ENCODE data around the gene CLIC3.

Gene CLIC3

GRCh38 chr9:137018761-137019559 lies 22.6 kb upstream of the CLIC3 start:
- DNase-seq, result no peak

GRCh38 chr9:137017791-137018497 lies 21.6 kb upstream of the CLIC3 start:
- no peak for DNase-seq

- no peak for DNase-seq
These were observed 20.7 kb upstream of the CLIC3 start for GRCh38 chr9:137017071-137017470.

GRCh38 chr9:137016436-137016835 lies 20.1 kb upstream of the CLIC3 start:
- DNase-seq, result no peak

GRCh38 chr9:137015976-137016375 lies 19.6 kb upstream of the CLIC3 start:
- no peak for DNase-seq

GRCh38 chr9:137015540-137015930 lies 19.2 kb upstream of the CLIC3 start:
- no peak for DNase-seq

GRCh38 chr9:137014776-137015539 lies 18.6 kb upstream of the CLIC3 start:
- no peak for DNase-seq

GRCh38 chr9:137014166-137014565 lies 17.8 kb upstream of the CLIC3 start:
- no peak for DNase-seq

GRCh38 chr9:137013571-137013940 lies 17.2 kb upstream of the CLIC3 start:
- no peak for DNase-seq

- DNase-seq, result no peak
These were observed 16.6 kb upstream of the CLIC3 start for GRCh38 chr9:137012694-137013570.

GRCh38 chr9:137011907-137012675 lies 15.7 kb upstream of the CLIC3 start:
- no peak for DNase-seq

- DNase-seq, result no peak
These were observed 14.8 kb upstream of the CLIC3 start for GRCh38 chr9:137011156-137011555.

- no peak for DNase-seq
These were observed 13.8 kb upstream of the CLIC3 start for GRCh38 chr9:137009938-137010732.

- DNase-seq, result no peak
These were observed 12.8 kb upstream of the CLIC3 start for GRCh38 chr9:137009217-137009616.

- no peak for DNase-seq
These were observed 11.9 kb upstream of the CLIC3 start for GRCh38 chr9:137008312-137008711.

- no peak for DNase-seq
These were observed 11.5 kb upstream of the CLIC3 start for GRCh38 chr9:137007816-137008270.

- DNase-seq, result no peak
These were observed 10.9 kb upstream of the CLIC3 start for GRCh38 chr9:137007108-137007815.

- peak in 3 of 56 donors; percentile 24 to 54 (median 53) for DNase-seq
These were observed 10.0 kb upstream of the CLIC3 start for GRCh38 chr9:137006116-137007003.
